Loucy (cell line): ENCODE data around the gene CDK4.

Source experiments
- EZH2phosphoT487 ChIP-seq: fragments of 200-600 bp; IDR thresholded peaks from 2 replicates; pipeline ENCODE4 v1.6.1; 2018; ENCODE audit warnings: antibody characterized with exemption, mild to moderate bottlenecking, moderate library complexity, borderline replicate concordance
- TF ChIP-seq, protein P1 (sequence below): fragments of 200-600 bp; sonication (generic); conservative IDR thresholded peaks from 2 replicates; pipeline ENCODE4 v1.5.1; 2014; ENCODE audit warnings: mild to moderate bottlenecking, antibody characterized with exemption, low read length

- TF ChIP-seq, protein P1, sequence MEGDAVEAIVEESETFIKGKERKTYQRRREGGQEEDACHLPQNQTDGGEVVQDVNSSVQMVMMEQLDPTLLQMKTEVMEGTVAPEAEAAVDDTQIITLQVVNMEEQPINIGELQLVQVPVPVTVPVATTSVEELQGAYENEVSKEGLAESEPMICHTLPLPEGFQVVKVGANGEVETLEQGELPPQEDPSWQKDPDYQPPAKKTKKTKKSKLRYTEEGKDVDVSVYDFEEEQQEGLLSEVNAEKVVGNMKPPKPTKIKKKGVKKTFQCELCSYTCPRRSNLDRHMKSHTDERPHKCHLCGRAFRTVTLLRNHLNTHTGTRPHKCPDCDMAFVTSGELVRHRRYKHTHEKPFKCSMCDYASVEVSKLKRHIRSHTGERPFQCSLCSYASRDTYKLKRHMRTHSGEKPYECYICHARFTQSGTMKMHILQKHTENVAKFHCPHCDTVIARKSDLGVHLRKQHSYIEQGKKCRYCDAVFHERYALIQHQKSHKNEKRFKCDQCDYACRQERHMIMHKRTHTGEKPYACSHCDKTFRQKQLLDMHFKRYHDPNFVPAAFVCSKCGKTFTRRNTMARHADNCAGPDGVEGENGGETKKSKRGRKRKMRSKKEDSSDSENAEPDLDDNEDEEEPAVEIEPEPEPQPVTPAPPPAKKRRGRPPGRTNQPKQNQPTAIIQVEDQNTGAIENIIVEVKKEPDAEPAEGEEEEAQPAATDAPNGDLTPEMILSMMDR: no peak
- TF ChIP-seq EZH2phosphoT487: no peak
Measured at GRCh38 chr12:57713209-57713608, 38.9 kb downstream of the CDK4 start.
